H9 (cell line): ENCODE measurements around the gene AP3D1. TPM values are rescaled to one million over a fixed set of nuclear protein-coding genes. Genes with fewer than 3 reads are reported as not detected.

Experiments used
- DNase-seq: peaks from one replicate; pipeline ENCODE4 v3.0.0-alpha.2; 2017
- H2AFZ ChIP-seq: one replicate; pipeline ENCODE4 v1.6.1; 2013; ENCODE audit warnings: mild to moderate bottlenecking, low read length, control low read depth, moderate library complexity
- H2AK5ac ChIP-seq: 2 replicates; pipeline ENCODE4 v1.6.1; 2013; ENCODE audit warnings: low read length, control low read depth, mixed read lengths; ENCODE audit not compliant: insufficient read length
- H2BK120ac ChIP-seq: one replicate; pipeline ENCODE4 v1.6.1; 2013; ENCODE audit warnings: low read depth, mild to moderate bottlenecking, low read length, control low read depth, inconsistent platforms; ENCODE audit not compliant: poor library complexity, severe bottlenecking
- H2BK12ac ChIP-seq: 2 replicates; pipeline ENCODE4 v1.6.1; 2013; ENCODE audit warnings: low read length, control low read depth, mixed read lengths, low read depth; ENCODE audit not compliant: insufficient read length
- H2BK15ac ChIP-seq: 2 replicates; pipeline ENCODE4 v1.6.1; 2013; ENCODE audit warnings: low read depth, low read length, control low read depth
- H2BK20ac ChIP-seq: one replicate; pipeline ENCODE4 v1.6.1; 2013; ENCODE audit warnings: low read depth, mild to moderate bottlenecking, low read length, control low read depth, inconsistent platforms; ENCODE audit not compliant: poor library complexity, severe bottlenecking
- H2BK5ac ChIP-seq: 2 replicates; pipeline ENCODE4 v1.6.1; 2013; ENCODE audit warnings: low read length, control low read depth, mixed read lengths; ENCODE audit not compliant: insufficient read length
- H3K14ac ChIP-seq: 2 replicates; pipeline ENCODE4 v1.6.1; 2013; ENCODE audit warnings: low read length, control low read depth; ENCODE audit not compliant: insufficient read depth
- H3K18ac ChIP-seq: 2 replicates; pipeline ENCODE4 v1.6.1; 2013; ENCODE audit warnings: low read depth, mild to moderate bottlenecking, mixed read lengths, low read length, control low read depth; ENCODE audit not compliant: insufficient read length
- H3K23ac ChIP-seq: 2 replicates; pipeline ENCODE4 v1.6.1; 2013; ENCODE audit warnings: low read length, control low read depth, mixed read lengths, low read depth; ENCODE audit not compliant: insufficient read length
- H3K23me2 ChIP-seq: 2 replicates; pipeline ENCODE4 v1.6.1; 2013; ENCODE audit warnings: low read depth, mild to moderate bottlenecking, mixed read lengths, low read length, control low read depth; ENCODE audit not compliant: insufficient read length, poor library complexity, severe bottlenecking
- H3K27ac ChIP-seq: 2 replicates; pipeline ENCODE4 v1.5.1; 2013; ENCODE audit warnings: low read length, control low read depth, mixed read lengths, low read depth; ENCODE audit not compliant: insufficient read length
- H3K27me3 ChIP-seq: 2 replicates; pipeline ENCODE4 v1.6.1; 2013; ENCODE audit warnings: low read length, control low read depth, inconsistent platforms; ENCODE audit not compliant: insufficient read depth
- H3K4ac ChIP-seq: 2 replicates; pipeline ENCODE4 v1.6.1; 2013; ENCODE audit warnings: low read depth, mild to moderate bottlenecking, control low read depth, inconsistent platforms, low read length, moderate library complexity
- H3K4me1 ChIP-seq: 2 replicates; pipeline ENCODE4 v1.6.1; 2013; ENCODE audit warnings: low read length, control low read depth, inconsistent platforms; ENCODE audit not compliant: insufficient read depth
- H3K4me2 ChIP-seq: 2 replicates; pipeline ENCODE4 v1.6.1; 2013; ENCODE audit warnings: low read length, control low read depth, mixed read lengths; ENCODE audit not compliant: insufficient read length, insufficient read depth
- H3K56ac ChIP-seq: 2 replicates; pipeline ENCODE4 v1.6.1; 2013; ENCODE audit warnings: low read depth, mild to moderate bottlenecking, mixed read lengths, low read length, control low read depth; ENCODE audit not compliant: insufficient read length
- H3K79me1 ChIP-seq: 2 replicates; pipeline ENCODE4 v1.6.1; 2013; ENCODE audit warnings: low read depth, mild to moderate bottlenecking, moderate library complexity, low read length, control low read depth, inconsistent platforms; ENCODE audit not compliant: insufficient read depth, poor library complexity, severe bottlenecking
- H3K79me2 ChIP-seq: 2 replicates; pipeline ENCODE4 v1.6.1; 2013; ENCODE audit warnings: low read length, control low read depth, inconsistent platforms; ENCODE audit not compliant: insufficient read depth
- H3K9ac ChIP-seq: 2 replicates; pipeline ENCODE4 v1.6.1; 2013; ENCODE audit warnings: low read length, control low read depth, mixed read lengths; ENCODE audit not compliant: insufficient read length; ENCODE audit errors: extremely low read depth
- H3K9me3 ChIP-seq: one replicate; pipeline ENCODE4 v1.6.1; 2013; ENCODE audit warnings: low read depth, low read length, inconsistent platforms; ENCODE audit not compliant: control insufficient read depth
- H3T11ph ChIP-seq: one replicate; pipeline ENCODE4 v1.6.1; 2013; ENCODE audit warnings: mild to moderate bottlenecking, low read length, control low read depth, inconsistent platforms
- H4K20me1 ChIP-seq: one replicate; pipeline ENCODE4 v1.6.1; 2013; ENCODE audit not compliant: control insufficient read depth, insufficient read length, insufficient read depth
- H4K5ac ChIP-seq: 2 replicates; pipeline ENCODE4 v1.6.1; 2013; ENCODE audit warnings: low read depth, mild to moderate bottlenecking, mixed read lengths, low read length, control low read depth; ENCODE audit not compliant: insufficient read length
- H4K8ac ChIP-seq: replicated peaks from 2 replicates; pipeline ENCODE4 v1.6.1; 2013; ENCODE audit warnings: low read length, control low read depth, mixed read lengths, low read depth; ENCODE audit not compliant: insufficient read length
- H4K91ac ChIP-seq: 2 replicates; pipeline ENCODE4 v1.6.1; 2013; ENCODE audit warnings: low read depth, mild to moderate bottlenecking, moderate library complexity, mixed read lengths, low read length, control low read depth; ENCODE audit not compliant: insufficient read length
- H3K27ac Mint-ChIP-seq, 3 experiments: 2 replicates in 2 of 3; 3 replicates in 1 of 3; pipeline ENCODE4 v1.8.0; 2020 to 2021; ENCODE audit warnings: mixed read lengths in 3 of 3, mild to moderate bottlenecking in 1 of 3, moderate library complexity in 1 of 3
- H3K27me3 Mint-ChIP-seq: 2 replicates; pipeline ENCODE4 v1.8.0; 2021; ENCODE audit warnings: low read depth, mild to moderate bottlenecking, moderate library complexity, mixed read lengths
- H3K36me3 Mint-ChIP-seq, 3 experiments: 2 replicates in 2 of 3; 3 replicates in 1 of 3; pipeline ENCODE4 v1.8.0; 2020 to 2021; ENCODE audit warnings: low read depth in 3 of 3, mixed read lengths in 3 of 3; ENCODE audit not compliant: insufficient read depth in 1 of 3
- H3K4me1 Mint-ChIP-seq, 2 experiments: 2 replicates each; pipeline ENCODE4 v1.8.0; 2020; ENCODE audit warnings: mixed read lengths in 2 of 2
- H3K4me3 Mint-ChIP-seq, 2 experiments: 2 replicates in 1 of 2; 3 replicates in 1 of 2; pipeline ENCODE4 v1.8.0; 2020 to 2021; ENCODE audit warnings: mild to moderate bottlenecking in 2 of 2, mixed read lengths in 2 of 2, moderate library complexity in 1 of 2
- H3K9me3 Mint-ChIP-seq, 2 experiments: 2 replicates in 1 of 2; 3 replicates in 1 of 2; pipeline ENCODE4 v1.8.0; 2020; ENCODE audit warnings: mild to moderate bottlenecking in 2 of 2, mixed read lengths in 2 of 2, moderate library complexity in 1 of 2
- CTCF ChIP-seq: fragments of 200-600 bp; sonication (generic); conservative IDR thresholded peaks from 3 replicates; pipeline ENCODE4 v1.8.0; 2021; ENCODE audit warnings: antibody characterized with exemption, mild to moderate bottlenecking
- WGBS: extraction: QIAGEN DNeasy Blood & Tissue Kit; methylation state at CpG from one replicate; pipeline ENCODE4 v1.1.7; 2013; ENCODE audit warnings: missing lambda C conversion rate, low lambda C conversion rate, mixed read lengths; ENCODE audit not compliant: insufficient read length; ENCODE audit errors: extremely low coverage; 5-methylcytosine and 5-hydroxymethylcytosine counted together
- total RNA-seq: library from RNA; stranded (reverse); gene quantifications from 2 replicates; pipeline ENCODE4 v1.2.1, GENCODE V29; 2021

AP3D1 gene
- total RNA-seq, 1 experiment from 2014 or later = 142 TPM

GRCh38 chr19:2083174-2083854 is 68.1 kb downstream of the AP3D1 start:
- no CpG with 5 or more reads among the region's 20 CpGs for WGBS
- H2AK5ac ChIP-seq = no peak overlapping the region
- no peaks in the 10 kb centered on the region for H3K27me3 ChIP-seq
- no peak for TF ChIP-seq CTCF
- no peak overlapping the region for H2BK15ac ChIP-seq
- Mint-ChIP-seq H3K4me3 (no peak overlapping the region), H3K4me1 (peaks cover 0 to 5% of the 10 kb centered on the region in 2 experiments; a peak in 2 of 4 replicates), H3K36me3 (peaks cover 0 to 5% (median 0%) of the 10 kb centered on the region in 3 experiments; a peak in 1 of 7 replicates), H3K27me3 (no peaks in the 10 kb centered on the region), H3K27ac (peak overlapping the region in 2 of 3 experiments; percentile 8 to 86; a peak in 3 of 7 replicates), H3K9me3 (no peaks in the 10 kb centered on the region)
- H3K23ac ChIP-seq = no peak overlapping the region
- no peak overlapping the region for H3K4me2 ChIP-seq
- H3K14ac ChIP-seq = no peak overlapping the region; the same call in 1 of the 2 replicates
- H3K18ac ChIP-seq = no peak overlapping the region
- no peak overlapping the region for H3K56ac ChIP-seq
- H4K8ac ChIP-seq = no peak overlapping the region
- H3T11ph ChIP-seq = no peak overlapping the region
- H4K5ac ChIP-seq = no peak overlapping the region
- no peak overlapping the region for H3K27ac ChIP-seq
- no peaks in the 10 kb centered on the region for H4K20me1 ChIP-seq
- no peak overlapping the region for H2BK12ac ChIP-seq
- H2BK120ac ChIP-seq = no peak overlapping the region
- no peaks in the 10 kb centered on the region for H3K23me2 ChIP-seq
- no peaks in the 10 kb centered on the region for H3K9me3 ChIP-seq
- H2AFZ ChIP-seq = no peak overlapping the region
- no peak overlapping the region for H4K91ac ChIP-seq
- no peak overlapping the region for H3K9ac ChIP-seq
- no peak for DNase-seq
- H2BK5ac ChIP-seq = no peak overlapping the region
- no peaks in the 10 kb centered on the region for H3K79me1 ChIP-seq
- no peak overlapping the region for H3K4ac ChIP-seq
- no peaks in the 10 kb centered on the region for H3K4me1 ChIP-seq
- H2BK20ac ChIP-seq = no peak overlapping the region
- H3K79me2 ChIP-seq = no peaks in the 10 kb centered on the region
